Mesothelial cell of epicardium (in vitro differentiated cells): ENCODE measurements around the gene PIF1. TPM values are rescaled to one million over a fixed set of nuclear protein-coding genes. Genes with fewer than 3 reads are reported as not detected.

Experiments used
- DNase-seq, 2 experiments: peaks; one replicate each; pipeline ENCODE4 v3.0.0; 2021; ENCODE audit warnings: low spot score in 2 of 2; ENCODE audit not compliant: unreplicated experiment in 2 of 2
- H3K27ac Mint-ChIP-seq: 2 replicates; pipeline ENCODE4 v1.8.0; 2021; ENCODE audit warnings: mixed read lengths
- H3K27me3 Mint-ChIP-seq: 2 replicates; pipeline ENCODE4 v1.8.0; 2021; ENCODE audit warnings: low read depth, mixed read lengths
- H3K36me3 Mint-ChIP-seq: 2 replicates; pipeline ENCODE4 v1.8.0; 2021; ENCODE audit warnings: mixed read lengths
- H3K4me1 Mint-ChIP-seq: 2 replicates; pipeline ENCODE4 v1.8.0; 2021; ENCODE audit warnings: mixed read lengths
- H3K4me3 Mint-ChIP-seq: 2 replicates; pipeline ENCODE4 v1.8.0; 2021; ENCODE audit warnings: mild to moderate bottlenecking, moderate library complexity, mixed read lengths
- H3K9me3 Mint-ChIP-seq: 2 replicates; pipeline ENCODE4 v1.8.0; 2021; ENCODE audit warnings: mixed read lengths
- CTCF ChIP-seq: fragments of 200-600 bp; sonication (generic); IDR thresholded peaks from one replicate; pipeline ENCODE4 v1.5.0; 2021; ENCODE audit warnings: antibody characterized with exemption; ENCODE audit not compliant: unreplicated experiment
- total RNA-seq: library from RNA; stranded (reverse); gene quantifications from 3 replicates; pipeline ENCODE4 v1.2.1, GENCODE V29; 2021

The PIF1 gene
- total RNA-seq, 1 donor from 2014 or later: 10.8 TPM

GRCh38 chr15:64845831-64846595, 20.6 kb upstream of the PIF1 start:
- no peak for DNase-seq
- Mint-ChIP-seq H3K9me3 (no peaks in the 10 kb centered on the region), H3K4me1 (peaks cover 39% of the 10 kb centered on the region), H3K27ac (no peak overlapping the region), H3K36me3 (peaks cover 1% of the 10 kb centered on the region), H3K4me3 (no peak overlapping the region), H3K27me3 (no peaks in the 10 kb centered on the region)
- TF ChIP-seq CTCF: no peak

GRCh38 chr15:64845183-64845611, 19.8 kb upstream of the PIF1 start:
- peaks cover 44% of the 10 kb centered on the region for H3K4me1 Mint-ChIP-seq

GRCh38 chr15:64844576-64845145, 19.2 kb upstream of the PIF1 start:
- no peaks in the 10 kb centered on the region for H3K27me3 Mint-ChIP-seq
- no peak for DNase-seq
- no peak overlapping the region for H3K4me3 Mint-ChIP-seq
- no peaks in the 10 kb centered on the region for H3K36me3 Mint-ChIP-seq
- H3K4me1 Mint-ChIP-seq: peaks cover 44% of the 10 kb centered on the region
- H3K27ac Mint-ChIP-seq: peak overlapping the region; percentile 44
- no peak for TF ChIP-seq CTCF
- H3K9me3 Mint-ChIP-seq: no peaks in the 10 kb centered on the region

More at GRCh38 chr15:64845183-64845611, 19.8 kb upstream of the PIF1 start:
- DNase-seq: no peak
- H3K9me3 Mint-ChIP-seq: no peaks in the 10 kb centered on the region
- TF ChIP-seq CTCF: no peak
- H3K36me3 Mint-ChIP-seq: no peaks in the 10 kb centered on the region
- H3K27me3 Mint-ChIP-seq: no peaks in the 10 kb centered on the region
- no peak overlapping the region for H3K27ac Mint-ChIP-seq
- H3K4me3 Mint-ChIP-seq: no peak overlapping the region

- Mint-ChIP-seq H3K4me1 (peaks cover 44% of the 10 kb centered on the region), H3K27ac (no peak overlapping the region), H3K36me3 (no peaks in the 10 kb centered on the region), H3K27me3 (no peaks in the 10 kb centered on the region), H3K9me3 (no peaks in the 10 kb centered on the region), H3K4me3 (peak overlapping the region; percentile 9)
- TF ChIP-seq CTCF: no peak
- DNase-seq: no peak
Observed at GRCh38 chr15:64843991-64844390, 18.5 kb upstream of the PIF1 start.

- Mint-ChIP-seq H3K36me3 (no peaks in the 10 kb centered on the region), H3K4me3 (peak overlapping the region; percentile 76), H3K9me3 (no peaks in the 10 kb centered on the region), H3K27me3 (no peaks in the 10 kb centered on the region), H3K4me1 (peaks cover 44% of the 10 kb centered on the region), H3K27ac (no peak overlapping the region)
- no peak for DNase-seq
- TF ChIP-seq CTCF: no peak
Observed at GRCh38 chr15:64842986-64843561, 17.6 kb upstream of the PIF1 start.
